CD4-positive, alpha-beta T cell (primary cell): ENCODE results near the gene PISD. TPM values are rescaled to one million over a fixed set of nuclear protein-coding genes. Genes with fewer than 3 reads are reported as not detected.

Experiments used
- ATAC-seq: fragments of 200-7000 bp; cut with Tn5 transposase; one replicate; pipeline ENCODE4 v1.10.0; 2022; ENCODE audit warnings: mild to moderate bottlenecking; ENCODE audit not compliant: poor library complexity
- CTCF ChIA-PET: fragments of 350-600 bp; sonication (Branson Sonifier 250); formaldehyde crosslinking; loops from one replicate; lab custom pipeline; 2021; ENCODE audit warnings: antibody characterized with exemption, inconsistent platforms; lab: Charles Lee
- POLR2A ChIA-PET: fragments of 350-600 bp; sonication (Branson Sonifier 250); formaldehyde crosslinking; loops from one replicate; lab custom pipeline; 2021; ENCODE audit warnings: antibody characterized with exemption, inconsistent platforms; lab: Charles Lee
- DNase-seq, 14 experiments: peaks; one replicate each; pipeline ENCODE4 v3.0.0-alpha.2; 2013 to 2020; ENCODE audit warnings: mixed read lengths in 2 of 14
- H3K27ac ChIP-seq, 2 donors: one replicate each; pipeline versions ENCODE4 v1.5.1 to v1.7.0; 2013; ENCODE audit warnings: low read length in 2 of 2, low read depth in 1 of 2, mild to moderate bottlenecking in 1 of 2
- H3K27me3 ChIP-seq, 2 experiments: 1 replicate in 1 of 2; 2 replicates in 1 of 2; pipeline versions ENCODE4 v1.6.1 to v1.7.0; 2013; ENCODE audit warnings: low read length in 2 of 2, control low read depth in 1 of 2, mild to moderate bottlenecking in 1 of 2, moderate library complexity in 1 of 2; ENCODE audit not compliant: insufficient read depth in 2 of 2, control insufficient read depth in 1 of 2
- H3K36me3 ChIP-seq: one replicate; pipeline ENCODE4 v1.6.1; 2013; ENCODE audit warnings: low read length, control low read depth; ENCODE audit not compliant: insufficient read depth
- H3K4me1 ChIP-seq: one replicate; pipeline ENCODE4 v1.6.1; 2013; ENCODE audit warnings: low read length, control low read depth; ENCODE audit not compliant: insufficient read depth
- H3K4me3 ChIP-seq: one replicate; pipeline ENCODE4 v1.5.1; 2013; ENCODE audit warnings: mild to moderate bottlenecking, low read length, moderate library complexity
- H3K9me3 ChIP-seq, 2 experiments: 1 replicate in 1 of 2; 2 replicates in 1 of 2; pipeline versions ENCODE4 v1.6.1 to v1.7.0; 2013; ENCODE audit warnings: low read length in 2 of 2, mild to moderate bottlenecking in 2 of 2, control low read depth in 1 of 2, moderate library complexity in 1 of 2; ENCODE audit not compliant: control insufficient read depth in 1 of 2, insufficient read depth in 1 of 2
- H3K27ac Mint-ChIP-seq: one replicate; pipeline ENCODE4 v1.8.0; 2020; ENCODE audit warnings: mixed read lengths
- H3K27me3 Mint-ChIP-seq: one replicate; pipeline ENCODE4 v1.8.0; 2021; ENCODE audit warnings: mixed read lengths
- H3K36me3 Mint-ChIP-seq: one replicate; pipeline ENCODE4 v1.8.0; 2021; ENCODE audit warnings: low read depth, mixed read lengths
- H3K4me1 Mint-ChIP-seq: one replicate; pipeline ENCODE4 v1.8.0; 2021; ENCODE audit warnings: low read depth, mixed read lengths
- H3K4me3 Mint-ChIP-seq: one replicate; pipeline ENCODE4 v1.8.0; 2020; ENCODE audit warnings: mild to moderate bottlenecking, mixed read lengths
- H3K9me3 Mint-ChIP-seq: one replicate; pipeline ENCODE4 v1.8.0; 2020; ENCODE audit warnings: mixed read lengths
- intact Hi-C, 2 experiments: fragments of 100-400 bp; cut with DNase I in 1 of 2; cut with micrococcal nuclease in 1 of 2; formaldehyde crosslinking; loops; one replicate each; pipeline versions ENCODE4 v1.15.1 to v1.9.0; 2023 to 2025; cut with DNase I, micrococcal nuclease
- total RNA-seq, 174 experiments: library from RNA in 2 of 174; stranded (reverse) in 2 of 174; gene quantifications; one replicate each; pipeline ENCODE4 v1.2.3 and lab custom pipeline; 2021 to 2026
- TF ChIP-seq, protein P1 (sequence below): fragments of 200-600 bp; IDR thresholded peaks from one replicate; pipeline ENCODE4 v1.8.0; 2022; ENCODE audit warnings: antibody characterized with exemption, mild to moderate bottlenecking

The PISD gene
- total RNA-seq, 2 experiments from 2014 or later = 23.4 to 25.3 TPM

DNA sequence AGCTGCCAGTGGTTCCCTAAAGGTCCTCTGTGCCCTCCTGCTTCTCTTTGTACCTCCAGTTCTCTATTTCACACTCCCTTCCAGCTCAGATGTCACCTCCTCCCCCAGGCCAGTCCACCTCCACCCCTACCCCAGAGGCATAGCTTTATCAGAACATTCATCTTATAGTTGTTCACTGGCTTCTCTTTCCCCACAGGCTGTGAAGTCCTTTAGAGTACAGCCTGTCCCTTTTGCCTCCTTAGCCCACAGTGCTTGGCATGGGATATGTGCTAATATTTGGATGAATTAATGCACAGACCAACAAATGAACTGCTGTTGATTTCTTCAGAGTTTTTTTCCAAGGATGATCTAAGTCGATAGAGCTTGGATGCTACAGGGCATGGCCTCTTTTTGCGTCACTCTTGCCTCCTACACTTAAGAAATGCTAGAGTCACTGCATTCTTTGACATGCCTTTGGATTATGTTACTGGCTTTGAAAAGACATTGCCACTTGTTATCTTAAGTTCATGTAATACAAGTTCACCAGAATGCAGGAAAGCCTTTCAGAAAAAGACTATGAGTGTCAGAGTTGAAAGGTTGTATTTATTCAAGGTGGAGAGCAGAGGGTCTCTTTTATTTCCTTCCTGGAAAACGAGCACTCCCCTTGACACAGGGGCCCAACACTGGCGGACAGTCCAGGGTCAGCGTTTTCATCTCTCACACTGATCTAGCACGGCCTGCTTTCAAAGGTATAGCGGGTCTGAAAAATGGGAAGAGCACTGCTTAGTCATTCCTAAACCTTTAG is 75.7 kb downstream of the PISD start:
- H3K27me3 Mint-ChIP-seq = no peaks in the 10 kb centered on the region
- CTCF ChIA-PET = interaction anchor here (1.1 kb wide), 1 partner anchor 49 kb away, joined by 3 read pairs; no protein-coding TSS in a partner anchor

GRCh38 chr22:31585161-31585859 is 76.7 kb downstream of the PISD start:
- intact Hi-C loops = no loop called here
- Mint-ChIP-seq H3K9me3 (no peaks in the 10 kb centered on the region), H3K36me3 (peaks cover 79% of the 10 kb centered on the region), H3K27ac (peak overlapping the region; percentile 90), H3K4me3 (peak overlapping the region; percentile 62), H3K27me3 (no peaks in the 10 kb centered on the region), H3K4me1 (peaks cover 40% of the 10 kb centered on the region)
- ChIA-PET POLR2A (interaction anchor here (1.1 kb wide), 1 partner anchor 89 kb away, joined by 3 read pairs; the partner anchor contains the start of gene SFI1), CTCF (interaction anchor here (0.6 kb wide), 1 partner anchor 9 kb away, joined by 4 read pairs; no protein-coding TSS in a partner anchor)
- H3K27ac ChIP-seq = peak overlapping the region in 1 of 2 donors; percentile 49
- peak; percentile 52 for ATAC-seq
- peak in 1 of 14 experiments; percentile 10 for DNase-seq
- no peaks in the 10 kb centered on the region for H3K27me3 ChIP-seq
- no peak overlapping the region for H3K4me3 ChIP-seq
- H3K9me3 ChIP-seq = no peaks in the 10 kb centered on the region
- TF ChIP-seq, protein P1, sequence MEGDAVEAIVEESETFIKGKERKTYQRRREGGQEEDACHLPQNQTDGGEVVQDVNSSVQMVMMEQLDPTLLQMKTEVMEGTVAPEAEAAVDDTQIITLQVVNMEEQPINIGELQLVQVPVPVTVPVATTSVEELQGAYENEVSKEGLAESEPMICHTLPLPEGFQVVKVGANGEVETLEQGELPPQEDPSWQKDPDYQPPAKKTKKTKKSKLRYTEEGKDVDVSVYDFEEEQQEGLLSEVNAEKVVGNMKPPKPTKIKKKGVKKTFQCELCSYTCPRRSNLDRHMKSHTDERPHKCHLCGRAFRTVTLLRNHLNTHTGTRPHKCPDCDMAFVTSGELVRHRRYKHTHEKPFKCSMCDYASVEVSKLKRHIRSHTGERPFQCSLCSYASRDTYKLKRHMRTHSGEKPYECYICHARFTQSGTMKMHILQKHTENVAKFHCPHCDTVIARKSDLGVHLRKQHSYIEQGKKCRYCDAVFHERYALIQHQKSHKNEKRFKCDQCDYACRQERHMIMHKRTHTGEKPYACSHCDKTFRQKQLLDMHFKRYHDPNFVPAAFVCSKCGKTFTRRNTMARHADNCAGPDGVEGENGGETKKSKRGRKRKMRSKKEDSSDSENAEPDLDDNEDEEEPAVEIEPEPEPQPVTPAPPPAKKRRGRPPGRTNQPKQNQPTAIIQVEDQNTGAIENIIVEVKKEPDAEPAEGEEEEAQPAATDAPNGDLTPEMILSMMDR = no peak
- peaks cover 35% of the 10 kb centered on the region for H3K4me1 ChIP-seq
- peaks cover 57% of the 10 kb centered on the region for H3K36me3 ChIP-seq

More for the DNA sequence above, 75.7 kb downstream of the PISD start:
- Mint-ChIP-seq H3K4me3 (no peak overlapping the region), H3K4me1 (peaks cover 40% of the 10 kb centered on the region), H3K36me3 (peaks cover 76% of the 10 kb centered on the region), H3K9me3 (no peaks in the 10 kb centered on the region), H3K27ac (peak overlapping the region; percentile 90)
- H3K4me3 ChIP-seq = no peak overlapping the region
- ATAC-seq (no peak), DNase-seq (no peak)
- POLR2A ChIA-PET = no interaction called here
- H3K27ac ChIP-seq = peak overlapping the region in 1 of 2 donors; percentile 8
- peaks cover 35% of the 10 kb centered on the region for H3K4me1 ChIP-seq
- TF ChIP-seq, protein P1 = no peak
- intact Hi-C loops = no loop called here
- H3K9me3 ChIP-seq = no peaks in the 10 kb centered on the region
- peaks cover 51% of the 10 kb centered on the region for H3K36me3 ChIP-seq
- no peaks in the 10 kb centered on the region for H3K27me3 ChIP-seq

GRCh38 chr22:31584804-31585160 is 77.2 kb downstream of the PISD start:
- no peaks in the 10 kb centered on the region for H3K27me3 Mint-ChIP-seq
- TF ChIP-seq, protein P1 = no peak
- H3K9me3 Mint-ChIP-seq = no peaks in the 10 kb centered on the region
- peak; percentile 71 for ATAC-seq
- Histone ChIP-seq H3K9me3 (no peaks in the 10 kb centered on the region), H3K4me1 (peaks cover 35% of the 10 kb centered on the region), H3K4me3 (no peak overlapping the region), H3K27ac (peak overlapping the region; percentile 13 to 49), H3K27me3 (no peaks in the 10 kb centered on the region), H3K36me3 (peaks cover 60% of the 10 kb centered on the region)
- H3K36me3 Mint-ChIP-seq = peaks cover 84% of the 10 kb centered on the region
- H3K27ac Mint-ChIP-seq = peak overlapping the region; percentile 90
- H3K4me3 Mint-ChIP-seq = peak overlapping the region; percentile 62
- DNase-seq = peak in 3 of 14 experiments; percentile 22 to 65 (median 28)
- intact Hi-C loops = no loop called here
- peaks cover 40% of the 10 kb centered on the region for H3K4me1 Mint-ChIP-seq
- POLR2A ChIA-PET = interaction anchor here (1.1 kb wide), 1 partner anchor 89 kb away, joined by 3 read pairs; the partner anchor contains the start of gene SFI1
- CTCF ChIA-PET = interaction anchor here (0.6 kb wide), 1 partner anchor 10 kb away, joined by 4 read pairs; no protein-coding TSS in a partner anchor
